GM10847 (cell line): Measurements from ENCODE around the gene SQOR.

Experiments
- POLR2A ChIP-seq: IDR thresholded peaks from 2 replicates; pipeline ENCODE4 v1.6.1; 2011; ENCODE audit not compliant: insufficient read length; ENCODE audit errors: extremely low read depth

SQOR gene

GRCh38 chr15:45666119-45666875 lies 31.5 kb downstream of the SQOR start:
- TF ChIP-seq POLR2A, result no peak

GRCh38 chr15:45667002-45667401 lies 32.2 kb downstream of the SQOR start:
- TF ChIP-seq POLR2A, result no peak

GRCh38 chr15:45668386-45668785 lies 33.6 kb downstream of the SQOR start:
- no peak for TF ChIP-seq POLR2A

- no peak for TF ChIP-seq POLR2A
Measured at GRCh38 chr15:45669422-45669821, 34.6 kb downstream of the SQOR start.

- TF ChIP-seq POLR2A, result no peak
Measured at GRCh38 chr15:45670091-45670490, 35.3 kb downstream of the SQOR start.

- no peak for TF ChIP-seq POLR2A
Measured at GRCh38 chr15:45670511-45670910, 35.7 kb downstream of the SQOR start.

GRCh38 chr15:45674677-45675076 lies 39.8 kb downstream of the SQOR start:
- TF ChIP-seq POLR2A, result no peak

- TF ChIP-seq POLR2A, result no peak
Measured at GRCh38 chr15:45677797-45678196, 43.0 kb downstream of the SQOR start.

GRCh38 chr15:45678459-45679178 lies 43.8 kb downstream of the SQOR start:
- no peak for TF ChIP-seq POLR2A

GRCh38 chr15:45684533-45684932 lies 49.7 kb downstream of the SQOR start:
- no peak for TF ChIP-seq POLR2A

GRCh38 chr15:45689616-45690015 lies 54.8 kb downstream of the SQOR start:
- no peak for TF ChIP-seq POLR2A

GRCh38 chr15:45690581-45691260 lies 55.9 kb downstream of the SQOR start:
- TF ChIP-seq POLR2A, result no peak

- TF ChIP-seq POLR2A, result no peak
Measured at GRCh38 chr15:45701108-45701507, 66.3 kb downstream of the SQOR start.

GRCh38 chr15:45702041-45702440 lies 67.2 kb downstream of the SQOR start:
- TF ChIP-seq POLR2A, result no peak

GRCh38 chr15:45703670-45704328 lies 69.0 kb downstream of the SQOR start:
- no peak for TF ChIP-seq POLR2A
